ENCODE results near the gene HTATIP2.

GRCh38 chr11:20353829-20354434 is 9.6 kb upstream of the HTATIP2 start:
- TF ChIP-seq CTCF (IDR thresholded peaks at IDR 0.05) (peak; percentile 54 to 80 (median 62)), POLR2A (IDR thresholded peaks at IDR 0.05) (no peak)

Measured in uterus (tissue), 2 donors.